CD4-positive, CD25-positive, alpha-beta regulatory T cell (primary cell): ENCODE data around the gene POC1A. TPM values are rescaled to one million over a fixed set of nuclear protein-coding genes. Genes with fewer than 3 reads are reported as not detected.
A peak's percentile ranks its signal among the peaks of the same experiment; 100 is the strongest.

Experiments
- ATAC-seq, 2 donors: fragments of 150-1000 bp; cut with Tn5 transposase; one replicate each; pipeline ENCODE4 v1.10.0; 2021; ENCODE audit warnings: low read depth in 2 of 2, moderate number of reproducible peaks in 2 of 2, moderate library complexity in 1 of 2
- DNase-seq, 3 donors: peaks; one replicate each; pipeline versions ENCODE4 v3.0.0 to v3.0.0-alpha.2; 2012 to 2022; ENCODE audit warnings: mixed read lengths in 1 of 3
- H3K27ac ChIP-seq: one replicate; pipeline ENCODE4 v1.7.0; 2013; ENCODE audit warnings: mild to moderate bottlenecking, low read length; ENCODE audit not compliant: insufficient read depth, poor library complexity, severe bottlenecking
- H3K27me3 ChIP-seq: one replicate; pipeline ENCODE4 v1.7.0; 2013; ENCODE audit warnings: low read length; ENCODE audit not compliant: control insufficient read depth, insufficient read depth
- H3K36me3 ChIP-seq: one replicate; pipeline ENCODE4 v1.7.0; 2013; ENCODE audit warnings: mild to moderate bottlenecking, low read length, moderate library complexity; ENCODE audit not compliant: control insufficient read depth, insufficient read depth
- H3K4me1 ChIP-seq: 2 replicates; pipeline ENCODE4 v1.7.0; 2013; ENCODE audit warnings: mild to moderate bottlenecking, low read length; ENCODE audit not compliant: insufficient read depth, control insufficient read depth, poor library complexity, severe bottlenecking
- H3K4me3 ChIP-seq: one replicate; pipeline ENCODE4 v1.7.0; 2013; ENCODE audit warnings: low read depth, mild to moderate bottlenecking, low read length, moderate library complexity
- H3K9me3 ChIP-seq, 2 experiments: 1 replicate in 1 of 2; 2 replicates in 1 of 2; pipeline ENCODE4 v1.7.0; 2013; ENCODE audit warnings: low read length in 2 of 2, mild to moderate bottlenecking in 1 of 2, moderate library complexity in 1 of 2; ENCODE audit not compliant: control insufficient read depth in 2 of 2
- H3K27ac Mint-ChIP-seq, 3 donors: one replicate each; pipeline ENCODE4 v1.8.0; 2020 to 2022; ENCODE audit warnings: mild to moderate bottlenecking in 3 of 3, mixed read lengths in 3 of 3, moderate library complexity in 2 of 3
- H3K27me3 Mint-ChIP-seq: one replicate; pipeline ENCODE4 v1.8.0; 2022; ENCODE audit warnings: mild to moderate bottlenecking, mixed read lengths
- H3K36me3 Mint-ChIP-seq: one replicate; pipeline ENCODE4 v1.8.0; 2020; ENCODE audit warnings: mixed read lengths
- H3K4me1 Mint-ChIP-seq, 4 donors: one replicate each; pipeline ENCODE4 v1.8.0; 2020 to 2022; ENCODE audit warnings: mixed read lengths in 4 of 4, mild to moderate bottlenecking in 1 of 4
- H3K4me3 Mint-ChIP-seq, 4 donors: one replicate each; pipeline ENCODE4 v1.8.0; 2020 to 2022; ENCODE audit warnings: mild to moderate bottlenecking in 4 of 4, mixed read lengths in 4 of 4, moderate library complexity in 3 of 4
- H3K9me3 Mint-ChIP-seq, 7 donors: one replicate each; pipeline ENCODE4 v1.8.0; 2020 to 2022; ENCODE audit warnings: mixed read lengths in 7 of 7, mild to moderate bottlenecking in 3 of 7, moderate library complexity in 2 of 7
- polyA plus RNA-seq, 4 donors: library from polyadenylated mRNA; unstranded; fragments of 300-500 nt; fragmentation: Illumina TruSeq; gene quantifications; one replicate each; pipeline ENCODE4 v1.2.3, GENCODE V29; 2021
- total RNA-seq: library from RNA; stranded (reverse); gene quantifications from one replicate; pipeline ENCODE4 v1.2.3, GENCODE V29; 2022

Gene POC1A
- total and polyA plus RNA-seq, 5 donors from 2014 or later, result 1.3 to 3.2 (median 1.7) TPM

- Histone ChIP-seq H3K36me3 (no peaks in the 10 kb centered on the region), H3K27me3 (no peaks in the 10 kb centered on the region), H3K4me3 (no peak overlapping the region), H3K4me1 (peaks cover 21% of the 10 kb centered on the region), H3K27ac (no peak overlapping the region), H3K9me3 (no peaks in the 10 kb centered on the region)
- Mint-ChIP-seq H3K4me1 (peaks cover 0 to 10% (median 4%) of the 10 kb centered on the region in 4 donors), H3K9me3 (no peaks in the 10 kb centered on the region), H3K27me3 (peaks cover 5% of the 10 kb centered on the region), H3K4me3 (peak overlapping the region in 2 of 4 donors; percentile 28 to 59), H3K36me3 (no peaks in the 10 kb centered on the region), H3K27ac (peak overlapping the region in 1 of 3 donors; percentile 73)
- DNase-seq (no peak), ATAC-seq (no peak)
These were observed 94.4 kb downstream of the POC1A start for GRCh38 chr3:52059781-52060180.

DNA sequence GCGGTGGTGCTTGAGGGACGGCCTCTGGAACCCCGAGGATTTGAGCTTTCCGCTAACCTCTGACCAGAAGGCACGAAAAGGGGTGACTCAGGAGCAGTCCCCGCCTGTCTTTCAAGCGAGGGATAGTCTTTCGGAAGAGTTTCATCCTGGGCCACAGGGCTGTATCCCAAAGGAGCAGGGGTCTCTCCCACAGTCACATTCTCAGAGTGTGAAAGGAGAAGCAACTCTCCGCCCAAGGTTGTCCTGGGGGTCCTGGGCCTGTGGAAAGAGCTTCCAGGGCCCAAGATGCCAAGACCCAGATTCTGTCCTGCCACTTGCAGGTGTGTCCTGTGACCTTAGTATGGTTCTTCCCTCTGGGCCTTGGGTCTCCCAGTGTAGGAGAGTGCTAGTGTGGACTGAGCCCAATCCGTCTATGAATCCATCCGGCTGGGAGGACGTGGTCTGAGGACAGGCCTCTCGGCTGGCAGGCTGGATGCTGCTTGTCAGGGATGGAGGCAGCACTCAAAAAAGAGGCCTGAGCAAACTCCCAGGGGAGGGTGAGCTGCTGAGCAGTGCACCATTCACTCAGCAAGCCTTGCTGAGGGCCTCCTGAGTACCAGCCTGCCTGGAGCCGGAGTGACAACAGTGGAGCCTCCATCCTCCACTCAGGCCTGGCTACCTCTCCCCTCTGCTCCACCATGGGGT, 96.3 kb downstream of the POC1A start:
- no peak overlapping the region for H3K4me3 ChIP-seq
- DNase-seq, result no peak
- H3K4me3 Mint-ChIP-seq, result peak overlapping the region; percentile 89 to 95 (median 92)
- peaks cover 40% of the 10 kb centered on the region for H3K4me1 ChIP-seq
- H3K36me3 Mint-ChIP-seq, result peaks cover 4% of the 10 kb centered on the region
- H3K9me3 Mint-ChIP-seq, result no peaks in the 10 kb centered on the region
- no peaks in the 10 kb centered on the region for H3K36me3 ChIP-seq
- peaks cover 5% of the 10 kb centered on the region for H3K27me3 Mint-ChIP-seq
- H3K9me3 ChIP-seq, result no peaks in the 10 kb centered on the region
- no peaks in the 10 kb centered on the region for H3K27me3 ChIP-seq
- H3K4me1 Mint-ChIP-seq, result peaks cover 0 to 29% (median 20%) of the 10 kb centered on the region in 4 donors
- ATAC-seq, result no peak
- H3K27ac Mint-ChIP-seq, result peak overlapping the region; percentile 86 to 96 (median 87)
- H3K27ac ChIP-seq, result peak overlapping the region; percentile 77

DNA sequence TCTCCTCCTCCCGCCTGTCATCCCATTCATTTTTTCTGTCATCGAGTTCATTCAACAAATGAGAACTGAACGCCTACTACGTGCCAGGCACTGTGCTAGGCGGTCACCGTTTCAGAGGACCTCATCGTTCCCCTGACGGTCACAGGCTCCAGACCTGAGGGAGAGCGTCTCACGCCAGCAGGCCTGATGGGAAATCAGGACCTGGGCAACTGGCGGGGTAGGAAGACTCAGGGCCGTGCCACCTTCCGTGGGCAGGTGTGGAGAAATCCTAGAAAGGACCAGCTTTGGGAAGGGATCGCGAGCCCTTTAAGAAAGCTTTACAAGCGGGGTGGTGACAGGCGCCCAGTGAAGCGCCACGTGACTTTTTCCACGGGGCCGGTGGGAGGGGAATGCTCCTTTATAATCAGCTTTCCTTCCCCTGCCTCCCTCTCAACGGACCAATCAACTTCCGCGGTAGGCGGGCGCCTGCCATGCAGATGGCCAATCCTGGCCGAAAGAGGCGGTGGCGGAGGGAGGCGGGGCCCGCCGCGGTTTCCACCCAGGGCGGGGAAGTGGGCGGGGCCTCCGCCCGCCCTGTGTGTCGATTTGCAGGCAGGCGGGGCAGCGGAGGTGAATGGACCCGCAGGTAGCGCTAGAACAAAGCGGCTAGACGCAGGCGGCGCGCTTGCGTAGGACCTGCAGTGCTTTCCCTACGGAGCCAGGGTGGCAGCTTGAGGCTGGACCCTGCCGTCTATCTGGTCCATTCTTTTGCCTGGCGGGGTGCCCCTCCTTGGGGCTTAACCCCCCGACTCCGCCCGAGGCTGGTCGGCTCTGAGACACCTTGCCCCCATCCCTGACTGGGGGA, 97.0 kb downstream of the POC1A start:
- H3K4me1 ChIP-seq, result peaks cover 47% of the 10 kb centered on the region

DNA sequence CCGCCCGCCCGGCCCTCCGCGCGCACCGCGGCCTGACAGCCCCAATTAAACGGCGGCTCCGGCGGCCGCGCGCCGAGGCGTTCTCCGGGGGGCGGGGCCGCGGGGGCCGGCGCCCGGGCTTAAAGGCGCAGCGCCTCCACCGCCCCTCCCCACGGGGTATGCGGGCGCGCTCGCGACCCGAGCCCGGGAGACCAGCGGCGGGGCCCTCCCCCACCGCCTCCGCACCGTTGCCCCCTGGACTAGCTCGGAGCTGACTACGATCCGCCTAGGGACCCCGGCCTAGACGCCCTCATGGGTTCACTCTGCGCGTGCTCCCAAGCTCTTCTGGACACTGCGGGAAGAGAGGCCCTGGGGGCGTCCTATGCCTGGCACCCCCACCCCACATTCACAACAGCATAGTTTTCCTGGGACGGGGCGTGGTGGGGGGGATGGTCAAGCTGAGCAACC, 97.7 kb downstream of the POC1A start, which contains the start of gene DUSP7:
Gene DUSP7 (minus strand): TSS at position 51 of the 447 bp plus-strand sequence. CDS start 205 bp downstream, outside the sequence.
- H3K27me3 ChIP-seq, result no peaks in the 10 kb centered on the region
- peaks cover 0 to 41% (median 32%) of the 10 kb centered on the region in 4 donors for H3K4me1 Mint-ChIP-seq
- H3K4me3 ChIP-seq, result peak within 1 kb of the TSS; percentile 85
- ATAC-seq (peak; percentile 22 to 26), DNase-seq (peak; percentile 68 to 81 (median 74))
- peaks cover 9% of the 10 kb centered on the region for H3K36me3 Mint-ChIP-seq
- H3K9me3 ChIP-seq, result no peaks in the 10 kb centered on the region
- H3K4me1 ChIP-seq, result peaks cover 54% of the 10 kb centered on the region
- H3K27ac Mint-ChIP-seq, result peak within 1 kb of the TSS; percentile 89 to 96 (median 95)
- peak within 1 kb of the TSS; percentile 89 to 97 (median 92) for H3K4me3 Mint-ChIP-seq
- H3K27me3 Mint-ChIP-seq, result peaks cover 5% of the 10 kb centered on the region
- H3K36me3 ChIP-seq, result peaks cover 2% of the 10 kb centered on the region
- no peaks in the 10 kb centered on the region for H3K9me3 Mint-ChIP-seq
- H3K27ac ChIP-seq, result peak within 1 kb of the TSS; percentile 84

More for the DNA sequence above, 97.0 kb downstream of the POC1A start:
- H3K27me3 Mint-ChIP-seq, result peaks cover 5% of the 10 kb centered on the region
- Histone ChIP-seq H3K27me3 (no peaks in the 10 kb centered on the region), H3K9me3 (no peaks in the 10 kb centered on the region), H3K27ac (peak overlapping the region; percentile 84), H3K4me3 (peak overlapping the region; percentile 85), H3K36me3 (no peaks in the 10 kb centered on the region)
- DNase-seq (peak; percentile 98 to 99 (median 99)), ATAC-seq (peak; percentile 88 to 91)
- peak overlapping the region; percentile 89 to 95 (median 92) for H3K4me3 Mint-ChIP-seq
- peak overlapping the region; percentile 86 to 96 (median 95) for H3K27ac Mint-ChIP-seq
- H3K4me1 Mint-ChIP-seq, result peaks cover 0 to 35% (median 26%) of the 10 kb centered on the region in 4 donors
- peaks cover 4% of the 10 kb centered on the region for H3K36me3 Mint-ChIP-seq
- H3K9me3 Mint-ChIP-seq, result no peaks in the 10 kb centered on the region

- H3K27me3 Mint-ChIP-seq, result peaks cover 5% of the 10 kb centered on the region
- peaks cover 62% of the 10 kb centered on the region for H3K4me1 ChIP-seq
- DNase-seq (peak; percentile 25 to 77 (median 63)), ATAC-seq (peak in 1 of 2 donors; percentile 6)
- H3K27ac ChIP-seq, result peak overlapping the region; percentile 75
- peaks cover 13% of the 10 kb centered on the region for H3K36me3 Mint-ChIP-seq
- H3K27ac Mint-ChIP-seq, result peak overlapping the region; percentile 78 to 89 (median 81)
- H3K4me3 Mint-ChIP-seq, result peak overlapping the region; percentile 89 to 97 (median 92)
- peaks cover 10% of the 10 kb centered on the region for H3K36me3 ChIP-seq
- no peaks in the 10 kb centered on the region for H3K9me3 Mint-ChIP-seq
- H3K4me3 ChIP-seq, result peak overlapping the region; percentile 81
- H3K4me1 Mint-ChIP-seq, result peaks cover 0 to 49% (median 32%) of the 10 kb centered on the region in 4 donors
- no peaks in the 10 kb centered on the region for H3K9me3 ChIP-seq
- no peaks in the 10 kb centered on the region for H3K27me3 ChIP-seq
These were observed 98.5 kb downstream of the POC1A start for GRCh38 chr3:52055537-52056351.

DNA sequence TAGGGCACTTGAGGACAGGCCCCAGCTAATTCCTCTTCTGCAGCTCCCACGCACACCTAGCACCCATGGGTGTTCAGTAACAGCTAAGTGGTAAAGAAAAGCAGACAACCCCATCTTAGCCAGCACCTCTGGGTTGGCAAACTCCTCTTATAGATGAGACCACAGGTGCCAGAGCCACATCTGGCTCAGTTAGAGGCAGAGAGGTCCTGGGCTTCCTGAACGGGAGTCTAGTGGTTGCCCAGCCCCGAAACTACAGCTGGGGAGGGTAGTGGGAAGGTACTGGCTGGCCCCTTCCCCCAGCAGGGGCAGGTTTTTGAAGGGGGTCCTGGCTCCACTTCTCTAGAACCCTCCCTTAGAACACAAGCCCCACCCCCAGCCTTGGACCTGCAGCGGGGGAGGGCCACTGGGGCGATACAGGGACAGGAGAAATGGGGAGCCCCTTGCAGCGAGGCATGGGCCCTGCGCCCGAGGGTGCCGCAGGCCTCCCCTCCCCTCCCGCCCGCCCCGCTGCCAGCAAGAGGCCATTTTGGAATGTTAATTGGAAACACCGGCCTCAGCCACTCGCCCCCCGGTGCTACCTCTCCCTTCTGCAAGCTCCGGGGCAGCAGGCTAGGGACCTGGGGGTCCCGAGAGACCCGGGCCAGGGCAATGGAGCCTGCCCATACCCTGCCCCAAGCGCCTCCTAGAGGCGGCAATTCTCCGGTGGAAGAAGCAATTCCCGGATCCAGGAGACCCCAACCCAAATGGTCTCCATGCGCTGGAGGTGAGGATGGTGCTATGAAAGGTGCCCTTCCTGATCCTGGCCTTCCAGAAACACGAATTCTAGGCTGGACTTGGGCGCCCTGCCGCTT, 99.3 kb downstream of the POC1A start:
- H3K36me3 Mint-ChIP-seq, result peaks cover 13% of the 10 kb centered on the region
- H3K4me3 Mint-ChIP-seq, result peak overlapping the region; percentile 89 to 97 (median 92)
- peaks cover 66% of the 10 kb centered on the region for H3K4me1 ChIP-seq
- H3K9me3 ChIP-seq, result no peaks in the 10 kb centered on the region
- H3K27ac ChIP-seq, result peak overlapping the region; percentile 75
- H3K4me1 Mint-ChIP-seq, result peaks cover 0 to 56% (median 32%) of the 10 kb centered on the region in 4 donors
- peak overlapping the region; percentile 81 for H3K4me3 ChIP-seq
- H3K27me3 Mint-ChIP-seq, result peaks cover 5% of the 10 kb centered on the region
- no peaks in the 10 kb centered on the region for H3K9me3 Mint-ChIP-seq
- no peak for ATAC-seq
- peaks cover 18% of the 10 kb centered on the region for H3K36me3 ChIP-seq
- no peaks in the 10 kb centered on the region for H3K27me3 ChIP-seq
- DNase-seq, result peak in 2 of 3 donors; percentile 14 to 39
- peak overlapping the region; percentile 83 to 95 (median 89) for H3K27ac Mint-ChIP-seq
